Smooth muscle cell (in vitro differentiated cells): ENCODE results near the gene PDLIM5. TPM values are rescaled to one million over a fixed set of nuclear protein-coding genes. Genes with fewer than 3 reads are reported as not detected.
A peak's percentile ranks its signal among the peaks of the same experiment; 100 is the strongest.

Experiments used
- DNase-seq: peaks from one replicate; lab custom pipeline; 2025; ENCODE audit not compliant: unreplicated experiment; lab: John Stamatoyannopoulos, UW
- H2AFZ ChIP-seq: fragments of 200-600 bp; sonication (generic); 2 replicates; pipeline ENCODE4 v1.6.0; 2016; ENCODE audit warnings: antibody characterized with exemption, low read depth, mild to moderate bottlenecking
- H3F3A ChIP-seq: fragments of 200-600 bp; sonication (generic); 2 replicates; pipeline ENCODE4 v1.6.0; 2017; ENCODE audit warnings: antibody characterized with exemption, low read depth
- H3K27ac ChIP-seq: fragments of 200-600 bp; sonication (generic); 2 replicates; pipeline ENCODE4 v1.5.1; 2016; ENCODE audit warnings: low read depth, mild to moderate bottlenecking
- H3K27me3 ChIP-seq: fragments of 200-600 bp; sonication (generic); 2 replicates; pipeline ENCODE4 v1.6.1; 2016; ENCODE audit warnings: low read depth, mild to moderate bottlenecking
- H3K36me3 ChIP-seq: fragments of 200-600 bp; sonication (generic); 2 replicates; pipeline ENCODE4 v1.5.1; 2016; ENCODE audit warnings: low read depth
- H3K4me1 ChIP-seq: fragments of 200-600 bp; sonication (generic); 2 replicates; pipeline ENCODE4 v1.5.1; 2016; ENCODE audit warnings: low read depth
- H3K4me2 ChIP-seq: fragments of 200-600 bp; sonication (generic); 2 replicates; pipeline ENCODE4 v1.6.0; 2016; ENCODE audit warnings: mild to moderate bottlenecking
- H3K4me3 ChIP-seq: fragments of 200-600 bp; sonication (generic); 2 replicates; pipeline ENCODE4 v1.5.1; 2016; ENCODE audit warnings: mild to moderate bottlenecking
- H3K79me2 ChIP-seq: fragments of 200-600 bp; sonication (generic); 2 replicates; pipeline ENCODE4 v1.6.0; 2016; ENCODE audit warnings: low read depth, mild to moderate bottlenecking
- H3K9ac ChIP-seq: fragments of 200-600 bp; sonication (generic); 2 replicates; pipeline ENCODE4 v1.6.0; 2016; ENCODE audit warnings: low read depth
- H3K9me3 ChIP-seq: fragments of 200-600 bp; sonication (generic); replicated peaks from 2 replicates; pipeline ENCODE4 v1.5.1; 2016; ENCODE audit warnings: low read depth
- H4K20me1 ChIP-seq: fragments of 200-600 bp; sonication (generic); 2 replicates; pipeline ENCODE4 v1.6.0; 2016; ENCODE audit warnings: low read depth
- CTCF ChIP-seq: fragments of 200-600 bp; sonication (generic); IDR thresholded peaks from 2 replicates; pipeline ENCODE4 v1.5.1; 2017; ENCODE audit warnings: borderline replicate concordance, mild to moderate bottlenecking, antibody characterized with exemption; ENCODE audit not compliant: insufficient read depth, poor library complexity, severe bottlenecking
- WGBS: methylation state at CpG from one replicate; pipeline ENCODE4 v1.1.7; 2016; ENCODE audit warnings: low lambda C conversion rate; 5-methylcytosine and 5-hydroxymethylcytosine counted together
- polyA plus RNA-seq: library from polyadenylated mRNA; unstranded; fragments of >200 nt; fragmentation: Nextera tagmentation; extraction: Ambion mirVana; gene quantifications from 2 replicates; pipeline ENCODE4 v1.2.1, GENCODE V29; 2016
- total RNA-seq: library from RNA; depleted of rRNA; stranded (reverse); fragments of >200 nt; gene quantifications from 2 replicates; pipeline ENCODE4 v1.2.3, GENCODE V29; 2014

PDLIM5 gene
- total and polyA plus RNA-seq, 2 experiments from 2014 or later: 129 to 150 TPM

GRCh38 chr4:94515365-94515764 lies 63.6 kb downstream of the PDLIM5 start:
- Histone ChIP-seq H3F3A (peaks cover 26% of the 10 kb centered on the region), H3K79me2 (peaks cover 82% of the 10 kb centered on the region), H3K4me2 (peak overlapping the region; percentile 73), H3K9me3 (no peaks in the 10 kb centered on the region), H2AFZ (no peak overlapping the region), H3K4me3 (no peak overlapping the region), H3K27ac (peak overlapping the region; percentile 93), H3K36me3 (no peaks in the 10 kb centered on the region), H3K4me1 (peaks cover 20% of the 10 kb centered on the region), H3K9ac (peak overlapping the region; percentile 69), H3K27me3 (no peaks in the 10 kb centered on the region), H4K20me1 (no peaks in the 10 kb centered on the region)
- no peak for TF ChIP-seq CTCF
- no peak for DNase-seq
- WGBS: 12% methylated on average over 4 of the region's 4 CpGs

GRCh38 chr4:94516067-94516466 lies 64.3 kb downstream of the PDLIM5 start:
- Histone ChIP-seq H3K4me1 (peaks cover 20% of the 10 kb centered on the region), H3K4me3 (no peak overlapping the region), H3K27me3 (no peaks in the 10 kb centered on the region), H3K4me2 (peak overlapping the region; percentile 73), H3K79me2 (peaks cover 82% of the 10 kb centered on the region), H3K27ac (peak overlapping the region; percentile 93), H3F3A (peaks cover 26% of the 10 kb centered on the region), H4K20me1 (no peaks in the 10 kb centered on the region), H3K9ac (peak overlapping the region; percentile 69), H2AFZ (no peak overlapping the region), H3K9me3 (no peaks in the 10 kb centered on the region), H3K36me3 (no peaks in the 10 kb centered on the region)
- no peak for DNase-seq
- WGBS: 16% methylated on average over 3 of the region's 3 CpGs
- TF ChIP-seq CTCF: no peak

GRCh38 chr4:94516999-94517398 lies 65.3 kb downstream of the PDLIM5 start:
- peaks cover 82% of the 10 kb centered on the region for H3K79me2 ChIP-seq
- no peak for DNase-seq
- peaks cover 20% of the 10 kb centered on the region for H3K4me1 ChIP-seq
- no peaks in the 10 kb centered on the region for H4K20me1 ChIP-seq
- H2AFZ ChIP-seq: no peak overlapping the region
- H3K27me3 ChIP-seq: no peaks in the 10 kb centered on the region
- no peaks in the 10 kb centered on the region for H3K36me3 ChIP-seq
- 50% methylated on average over 5 of the region's 5 CpGs for WGBS
- no peaks in the 10 kb centered on the region for H3K9me3 ChIP-seq
- H3K27ac ChIP-seq: peak overlapping the region; percentile 93
- no peak overlapping the region for H3K9ac ChIP-seq
- H3K4me3 ChIP-seq: no peak overlapping the region
- peaks cover 26% of the 10 kb centered on the region for H3F3A ChIP-seq
- H3K4me2 ChIP-seq: peak overlapping the region; percentile 73
- no peak for TF ChIP-seq CTCF

GRCh38 chr4:94517492-94517891 lies 65.8 kb downstream of the PDLIM5 start:
- Histone ChIP-seq H3K9ac (no peak overlapping the region), H3F3A (peaks cover 27% of the 10 kb centered on the region), H3K27me3 (no peaks in the 10 kb centered on the region), H3K27ac (peak overlapping the region; percentile 93), H3K9me3 (no peaks in the 10 kb centered on the region), H3K4me1 (peaks cover 21% of the 10 kb centered on the region), H3K79me2 (peaks cover 82% of the 10 kb centered on the region), H4K20me1 (no peaks in the 10 kb centered on the region), H2AFZ (no peak overlapping the region), H3K36me3 (no peaks in the 10 kb centered on the region), H3K4me3 (no peak overlapping the region), H3K4me2 (peak overlapping the region; percentile 42)
- 68% methylated on average over 1 of the region's 1 CpG for WGBS
- TF ChIP-seq CTCF: no peak
- no peak for DNase-seq
